Ecto neural progenitor cell (in vitro differentiated cells): Measurements from ENCODE around the gene KPTN.

Source experiments
- DNase-seq: peaks from one replicate; pipeline ENCODE4 v3.0.0-alpha.2; 2018; ENCODE audit warnings: low spot score

KPTN gene

GRCh38 chr19:47508721-47509120 is 24.7 kb upstream of the KPTN start:
- no peak for DNase-seq

GRCh38 chr19:47507924-47508553 is 24.0 kb upstream of the KPTN start:
- no peak for DNase-seq

GRCh38 chr19:47507012-47507411 is 23.0 kb upstream of the KPTN start:
- DNase-seq, result no peak

- DNase-seq, result no peak
These were observed 22.4 kb upstream of the KPTN start for GRCh38 chr19:47506459-47506858.

- no peak for DNase-seq
These were observed 21.5 kb upstream of the KPTN start for GRCh38 chr19:47505506-47505905.

GRCh38 chr19:47503826-47504150 is 19.8 kb upstream of the KPTN start:
- DNase-seq, result no peak

- no peak for DNase-seq
These were observed 19.3 kb upstream of the KPTN start for GRCh38 chr19:47503130-47503825.

- no peak for DNase-seq
These were observed 16.1 kb upstream of the KPTN start for GRCh38 chr19:47499863-47500830.

GRCh38 chr19:47499371-47499770 is 15.4 kb upstream of the KPTN start:
- DNase-seq, result no peak

GRCh38 chr19:47498561-47498960 is 14.5 kb upstream of the KPTN start:
- DNase-seq, result no peak

GRCh38 chr19:47497821-47498520 is 14.0 kb upstream of the KPTN start:
- no peak for DNase-seq

- no peak for DNase-seq
These were observed 13.2 kb upstream of the KPTN start for GRCh38 chr19:47497050-47497766.

- DNase-seq, result no peak
These were observed 11.7 kb upstream of the KPTN start for GRCh38 chr19:47495478-47496372.

GRCh38 chr19:47494729-47495128 is 10.7 kb upstream of the KPTN start:
- DNase-seq, result no peak

GRCh38 chr19:47494211-47494547 is 10.2 kb upstream of the KPTN start:
- DNase-seq, result no peak

GRCh38 chr19:47493378-47494210 is 9.6 kb upstream of the KPTN start:
- no peak for DNase-seq

- DNase-seq, result no peak
These were observed 8.8 kb upstream of the KPTN start for GRCh38 chr19:47492571-47493377.

GRCh38 chr19:47492137-47492533 is 8.1 kb upstream of the KPTN start:
- DNase-seq, result no peak
